A549 (cell line): ENCODE data around the gene C2orf78. TPM values are rescaled to one million over a fixed set of nuclear protein-coding genes. Genes with fewer than 3 reads are reported as not detected.

Experiments used
- ATAC-seq, 2 experiments: fragments of 200-7000 bp in 1 of 2; fragments of >200 bp in 1 of 2; cut with Nextera tagmentation in 1 of 2; cut with Tn5 transposase in 1 of 2; 3 replicates each; pipeline versions ENCODE4 v1.8.0 to v1.9.1; 2018 to 2020; ENCODE audit warnings: mild to moderate bottlenecking in 1 of 2, moderate library complexity in 1 of 2
- CTCF ChIA-PET: fragments of 300-600 bp; sonication (Branson Sonifier 250); formaldehyde crosslinking; extraction: SDS; loops from one replicate; lab custom pipeline; 2021; ENCODE audit warnings: antibody characterized with exemption, inconsistent platforms; lab: Yijun Ruan, JAX
- POLR2A ChIA-PET: fragments of 350-600 bp; formaldehyde crosslinking; extraction: SDS; loops from one replicate; lab custom pipeline; 2021; ENCODE audit warnings: antibody characterized with exemption, inconsistent platforms; lab: Yijun Ruan, JAX
- DNase-seq, 2 experiments: peaks; one replicate each; pipeline versions ENCODE4 v3.0.0 to v3.0.0-alpha.2; 2011 to 2016; ENCODE audit warnings: low read depth in 1 of 2, low spot score in 1 of 2
- FAIRE-seq: peaks from 2 replicates; lab custom pipeline; 2011; peaks lifted over from hg19 to GRCh38; lab: Jason Lieb, UNC
- H3K27ac ChIP-seq, 2 experiments: fragments of >200 bp; sonication (Bioruptor Twin); formaldehyde crosslinking; 3 replicates each; pipeline ENCODE4 v1.5.1; 2016 to 2017
- H3K4me1 ChIP-seq: fragments of >200 bp; sonication (Bioruptor Twin); formaldehyde crosslinking; 3 replicates; pipeline ENCODE4 v1.6.1; 2016
- H3K4me2 ChIP-seq: fragments of >200 bp; sonication (Bioruptor Twin); formaldehyde crosslinking; 3 replicates; pipeline ENCODE4 v1.6.1; 2016
- H3K4me3 ChIP-seq: fragments of >200 bp; sonication (Bioruptor Twin); formaldehyde crosslinking; 3 replicates; pipeline ENCODE4 v1.5.1; 2016
- H3K9me3 ChIP-seq: fragments of >200 bp; sonication (Bioruptor Twin); formaldehyde crosslinking; 3 replicates; pipeline ENCODE4 v1.6.1; 2016
- BCL3 ChIP-seq: fragments of >200 bp; sonication (Bioruptor Twin); formaldehyde crosslinking; IDR thresholded peaks from 3 replicates; pipeline ENCODE4 v1.6.1; 2016
- BHLHE40 ChIP-seq: IDR thresholded peaks from 2 replicates; pipeline ENCODE4 v1.6.1; 2012; ENCODE audit warnings: low read depth, low read length, inconsistent platforms
- CHD2 ChIP-seq: fragments of 150-350 bp; IDR thresholded peaks from 2 replicates; pipeline ENCODE4 v1.6.1; 2014; ENCODE audit warnings: low read length; ENCODE audit not compliant: partially characterized antibody
- CTCF ChIP-seq: fragments of >200 bp; sonication (Bioruptor Twin); formaldehyde crosslinking; IDR thresholded peaks from 3 replicates; pipeline ENCODE4 v1.5.1; 2016
- E2F6 ChIP-seq: IDR thresholded peaks from 2 replicates; pipeline ENCODE4 v1.6.1; 2012; ENCODE audit warnings: low read depth, borderline replicate concordance
- EHF ChIP-seq: fragments of 250-450 bp; sonication (Bioruptor Pico); IDR thresholded peaks from 2 replicates; pipeline ENCODE4 v1.5.0; 2020; ENCODE audit warnings: mild to moderate bottlenecking
- ELK1 ChIP-seq: fragments of 150-350 bp; IDR thresholded peaks from 2 replicates; pipeline ENCODE4 v1.6.1; 2014; ENCODE audit warnings: low read depth, mild to moderate bottlenecking, low read length
- FOSL2 ChIP-seq, 2 experiments: fragments of 450-650 bp in 1 of 2; fragments of >200 bp in 1 of 2; sonication (Bioruptor Twin) in 1 of 2; formaldehyde crosslinking; IDR thresholded peaks; 2 replicates each; pipeline versions ENCODE4 v1.5.0 to v1.6.1; 2016 to 2020; ENCODE audit warnings: mild to moderate bottlenecking in 1 of 2, moderate library complexity in 1 of 2
- FOXS1 ChIP-seq: fragments of 250-450 bp; sonication (Bioruptor Pico); IDR thresholded peaks from 2 replicates; pipeline ENCODE4 v1.5.0; 2020; ENCODE audit warnings: mild to moderate bottlenecking, moderate library complexity
- HOXA7 ChIP-seq: fragments of 250-450 bp; sonication (Bioruptor Pico); IDR thresholded peaks from 2 replicates; pipeline ENCODE4 v1.5.0; 2020; ENCODE audit warnings: mild to moderate bottlenecking, moderate library complexity
- KDM5A ChIP-seq: fragments of 200-600 bp; sonication (generic); IDR thresholded peaks from 2 replicates; pipeline ENCODE4 v1.6.1; 2016; ENCODE audit warnings: antibody characterized with exemption, mild to moderate bottlenecking
- MAFK ChIP-seq: fragments of 450-650 bp; IDR thresholded peaks from 2 replicates; pipeline ENCODE4 v1.6.1; 2014; ENCODE audit not compliant: partially characterized antibody
- NFE2L2 ChIP-seq: fragments of 150-350 bp; conservative IDR thresholded peaks from 2 replicates; pipeline ENCODE4 v1.6.1; 2014; ENCODE audit warnings: low read length
- NR3C1 ChIP-seq: fragments of >200 bp; sonication (Bioruptor Twin); formaldehyde crosslinking; IDR thresholded peaks from 3 replicates; pipeline ENCODE4 v1.6.1; 2017
- POLR2A ChIP-seq: IDR thresholded peaks from 2 replicates; pipeline ENCODE4 v1.6.1; 2012; ENCODE audit warnings: mild to moderate bottlenecking, low read length
- RAD21 ChIP-seq, 2 experiments: fragments of >200 bp in 1 of 2; sonication (Bioruptor Twin) in 1 of 2; formaldehyde crosslinking in 1 of 2; IDR thresholded peaks in 1 of 2; conservative IDR thresholded peaks in 1 of 2; 2 replicates in 1 of 2; 3 replicates in 1 of 2; pipeline ENCODE4 v1.6.1; 2012 to 2018; ENCODE audit warnings: inconsistent platforms in 1 of 2
- RCOR1 ChIP-seq: fragments of 150-350 bp; IDR thresholded peaks from 2 replicates; pipeline ENCODE4 v1.6.1; 2014; ENCODE audit warnings: antibody characterized with exemption, low read length, low read depth
- TP53 ChIP-seq: fragments of 250-450 bp; sonication (Bioruptor Pico); IDR thresholded peaks from 2 replicates; pipeline ENCODE4 v1.5.0; 2021; ENCODE audit warnings: mild to moderate bottlenecking, moderate library complexity
- ZC3H11A ChIP-seq: fragments of 450-650 bp; IDR thresholded peaks from 2 replicates; pipeline ENCODE4 v1.6.1; 2014; ENCODE audit warnings: antibody characterized with exemption, mild to moderate bottlenecking
- ZNF302 ChIP-seq: fragments of 250-450 bp; sonication (Bioruptor Pico); IDR thresholded peaks from 2 replicates; pipeline ENCODE4 v1.9.0; 2021; ENCODE audit warnings: inconsistent platforms, mild to moderate bottlenecking, moderate library complexity
- WGBS: methylation state at CpG from one replicate; pipeline ENCODE4 v1.1.6; 2017; ENCODE audit errors: missing lambda C conversion rate; 5-methylcytosine and 5-hydroxymethylcytosine counted together
- polyA plus RNA-seq, 4 experiments: library from polyadenylated mRNA; depleted of rRNA in 3 of 4; stranded (reverse); fragments of >200 nt; fragmentation: RNase III in 1 of 4; extraction: RNeasy Plus Mini Kit Qiagen cat#74134 plus additional on column Dnase treatment in 1 of 4; gene quantifications; 2 replicates in 3 of 4; 3 replicates in 1 of 4; pipeline ENCODE4 v1.2.3, GENCODE V29; 2011 to 2017

The C2orf78 gene
- polyA plus RNA-seq, 2 of the 4 experiments (the other 2 are of a cell fraction) = not detected

GRCh38 chr2:73827018-73827417 lies 43.0 kb downstream of the C2orf78 start:
- POLR2A ChIA-PET = interaction anchor here (2.7 kb wide), 1 partner anchor 352 kb away, joined by 20 read pairs; the partner anchor contains the start of gene MOB1A
- DNase-seq = peak; percentile 32 to 48
- 2% methylated on average over 2 of the region's 2 CpGs for WGBS

GRCh38 chr2:73827660-73828388 lies 43.8 kb downstream of the C2orf78 start:
- H3K4me1 ChIP-seq = peaks cover 22% of the 10 kb centered on the region; the same call in 2 of the 3 replicates
- TF ChIP-seq MAFK = peak; percentile 65
- TF ChIP-seq NR3C1 = no peak
- H3K27ac ChIP-seq = peak overlapping the region in 1 of 2 experiments; percentile 95; a peak in 4 of 6 replicates
- CTCF ChIA-PET = interaction anchor here (0.6 to 2.8 kb wide), 13 partner anchors 10 to 507 kb away, joined by 3 to 24 read pairs (median 4); no protein-coding TSS in a partner anchor
- POLR2A ChIA-PET = interaction anchor here (0.6 to 2.7 kb wide), 13 partner anchors 8 to 832 kb away, joined by 3 to 20 read pairs (median 4); partner anchors contain the start of genes INO80B, MOB1A and TPRKB
- peak overlapping the region; percentile 81 for H3K4me3 ChIP-seq
- DNase-seq = no peak
- no peak for FAIRE-seq
- WGBS = 57% methylated on average over 9 of the region's 9 CpGs
- no peak for ATAC-seq
- H3K9me3 ChIP-seq = no peaks in the 10 kb centered on the region
- H3K4me2 ChIP-seq = peak overlapping the region; percentile 64

More at GRCh38 chr2:73827018-73827417, 43.0 kb downstream of the C2orf78 start:
- TF ChIP-seq TP53 (CRISPR knock-in tag) (no peak), CTCF (peak; percentile 29; the same call in 1 of the 3 replicates), RAD21 (conservative IDR thresholded peaks at IDR 0.05 in 1 of 2, IDR thresholded peaks at IDR 0.05 in 1 of 2) (peak; percentile 15 to 34; a peak in 1 of 5 replicates)
- no peak overlapping the region for H3K4me3 ChIP-seq
- peak in 1 of 2 experiments; percentile 44; a peak in 2 of 6 replicates for ATAC-seq
- no peak for FAIRE-seq
- CTCF ChIA-PET = interaction anchor here (0.7 to 2.8 kb wide), 12 partner anchors 9 to 515 kb away, joined by 3 to 24 read pairs (median 4); no protein-coding TSS in a partner anchor
- H3K9me3 ChIP-seq = no peaks in the 10 kb centered on the region
- H3K27ac ChIP-seq = no peak overlapping the region
- no peak overlapping the region for H3K4me2 ChIP-seq
- H3K4me1 ChIP-seq = peaks cover 18% of the 10 kb centered on the region; the same call in 2 of the 3 replicates

GRCh38 chr2:73828389-73828817 lies 44.4 kb downstream of the C2orf78 start:
- ChIA-PET POLR2A (interaction anchor here (0.6 to 2.7 kb wide), 14 partner anchors 9 to 832 kb away, joined by 3 to 20 read pairs (median 4); partner anchors contain the start of genes INO80B, MOB1A and TPRKB), CTCF (interaction anchor here (0.6 to 2.8 kb wide), 10 partner anchors 11 to 506 kb away, joined by 3 to 24 read pairs (median 4); no protein-coding TSS in a partner anchor)
- Histone ChIP-seq H3K9me3 (no peaks in the 10 kb centered on the region), H3K4me2 (peak overlapping the region; percentile 64), H3K4me1 (peaks cover 23% of the 10 kb centered on the region; the same call in 2 of the 3 replicates), H3K4me3 (peak overlapping the region; percentile 81), H3K27ac (peak overlapping the region; percentile 88 to 95)
- TF ChIP-seq FOXS1 (CRISPR knock-in tag) = no peak
- no peak for TF ChIP-seq TP53 (CRISPR knock-in tag)
- no peak for TF ChIP-seq ZNF302 (CRISPR knock-in tag)
- no peak for TF ChIP-seq NFE2L2
- no peak for TF ChIP-seq POLR2A
- TF ChIP-seq ELK1 = no peak
- TF ChIP-seq KDM5A = no peak
- no peak for TF ChIP-seq BHLHE40
- no peak for TF ChIP-seq CHD2
- no peak for TF ChIP-seq HOXA7 (CRISPR knock-in tag)
- TF ChIP-seq ZC3H11A = no peak
- TF ChIP-seq FOSL2 (IDR thresholded peaks at IDR 0.05) = no peak
- no peak for TF ChIP-seq FOSL2 (CRISPR knock-in tag; IDR thresholded peaks at IDR 0.05)
- no peak for TF ChIP-seq RCOR1
- TF ChIP-seq EHF (CRISPR knock-in tag) = no peak
- no peak for TF ChIP-seq BCL3
- no peak for TF ChIP-seq E2F6
- DNase-seq = no peak
- FAIRE-seq = no peak
- 48% methylated on average over 4 of the region's 4 CpGs for WGBS
- no peak for ATAC-seq
